DOHH2 (cell line): ENCODE data around the gene CD320.

Source experiments
- EZH2phosphoT487 ChIP-seq: fragments of 200-600 bp; sonication (generic); IDR thresholded peaks from 2 replicates; pipeline ENCODE4 v1.6.1; 2017; ENCODE audit warnings: borderline replicate concordance, mild to moderate bottlenecking, antibody characterized with exemption, low read length, moderate library complexity, mixed read lengths
- TF ChIP-seq, protein P1 (sequence below): fragments of 200-600 bp; sonication (generic); IDR thresholded peaks from one replicate; pipeline ENCODE4 v1.5.1; 2014; ENCODE audit warnings: antibody characterized with exemption, mild to moderate bottlenecking, low read depth, low read length; ENCODE audit not compliant: poor library complexity, severe bottlenecking

DNA sequence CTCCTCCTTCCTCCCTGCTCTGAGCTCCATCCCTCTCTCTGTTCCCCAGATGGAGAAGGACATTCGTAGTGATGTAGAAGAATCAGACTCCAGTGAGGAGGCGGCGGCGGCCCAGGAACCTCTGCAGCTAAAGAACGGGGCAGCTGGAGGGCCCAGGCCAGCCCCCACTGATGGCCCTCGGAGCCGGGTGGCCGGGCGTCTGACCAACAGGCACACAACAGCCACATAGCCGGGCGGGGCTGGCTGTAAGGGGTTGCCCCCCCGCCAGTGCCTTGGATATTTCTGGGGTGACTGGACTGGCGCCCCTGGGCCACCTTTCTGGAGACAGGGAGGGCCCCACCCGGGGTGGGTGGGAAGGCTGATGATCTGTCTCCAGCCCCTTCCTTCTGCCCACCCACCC, 46.3 kb downstream of the CD320 start:
- TF ChIP-seq, protein P1, sequence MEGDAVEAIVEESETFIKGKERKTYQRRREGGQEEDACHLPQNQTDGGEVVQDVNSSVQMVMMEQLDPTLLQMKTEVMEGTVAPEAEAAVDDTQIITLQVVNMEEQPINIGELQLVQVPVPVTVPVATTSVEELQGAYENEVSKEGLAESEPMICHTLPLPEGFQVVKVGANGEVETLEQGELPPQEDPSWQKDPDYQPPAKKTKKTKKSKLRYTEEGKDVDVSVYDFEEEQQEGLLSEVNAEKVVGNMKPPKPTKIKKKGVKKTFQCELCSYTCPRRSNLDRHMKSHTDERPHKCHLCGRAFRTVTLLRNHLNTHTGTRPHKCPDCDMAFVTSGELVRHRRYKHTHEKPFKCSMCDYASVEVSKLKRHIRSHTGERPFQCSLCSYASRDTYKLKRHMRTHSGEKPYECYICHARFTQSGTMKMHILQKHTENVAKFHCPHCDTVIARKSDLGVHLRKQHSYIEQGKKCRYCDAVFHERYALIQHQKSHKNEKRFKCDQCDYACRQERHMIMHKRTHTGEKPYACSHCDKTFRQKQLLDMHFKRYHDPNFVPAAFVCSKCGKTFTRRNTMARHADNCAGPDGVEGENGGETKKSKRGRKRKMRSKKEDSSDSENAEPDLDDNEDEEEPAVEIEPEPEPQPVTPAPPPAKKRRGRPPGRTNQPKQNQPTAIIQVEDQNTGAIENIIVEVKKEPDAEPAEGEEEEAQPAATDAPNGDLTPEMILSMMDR: no peak
- TF ChIP-seq EZH2phosphoT487: no peak
